ENCODE measurements around the gene GSK3B.

GRCh38 chr3:119796368-119796767 lies 297.9 kb downstream of the GSK3B start:
- no peak for TF ChIP-seq GLIS3 (CRISPR knock-in tag; IDR thresholded peaks at IDR 0.05)
- TF ChIP-seq ZNF8 (CRISPR knock-in tag; IDR thresholded peaks at IDR 0.05): no peak
- no peak for TF ChIP-seq CREB5 (CRISPR knock-in tag; IDR thresholded peaks at IDR 0.05; ENCODE audit: low read depth)
- no peak for TF ChIP-seq OSR1 (CRISPR knock-in tag; IDR thresholded peaks at IDR 0.05)
- TF ChIP-seq SNAI2 (CRISPR knock-in tag; IDR thresholded peaks at IDR 0.05): no peak
- no peak for TF ChIP-seq ZFP3 (CRISPR knock-in tag; IDR thresholded peaks at IDR 0.05)
